ENCODE measurements around the gene SLC30A4.

Gene SLC30A4

GRCh38 chr15:45441686-45442085, 80.9 kb downstream of the SLC30A4 start:
- in situ Hi-C loops (cut with HindIII; ENCODE audit: low sequenced_read_pairs), result no loop called here
- TF ChIP-seq CTCF (IDR thresholded peaks at IDR 0.05; ENCODE audit: low read depth, low read length, missing control alignments), result no peak
- H3K4me3 ChIP-seq (ENCODE audit: low read depth, low read length), result no peak overlapping the region
- no peak for DNase-seq (ENCODE audit: low read depth)

- H3K4me3 ChIP-seq (ENCODE audit: low read depth, low read length), result no peak overlapping the region
- TF ChIP-seq CTCF (IDR thresholded peaks at IDR 0.05; ENCODE audit: low read depth, low read length, missing control alignments), result no peak
- DNase-seq (ENCODE audit: low read depth), result no peak
- in situ Hi-C loops (cut with HindIII; ENCODE audit: low sequenced_read_pairs), result no loop called here
These were observed 81.5 kb downstream of the SLC30A4 start for GRCh38 chr15:45441036-45441435.

GRCh38 chr15:45439521-45440260, 82.9 kb downstream of the SLC30A4 start:
- in situ Hi-C loops (cut with HindIII; ENCODE audit: low sequenced_read_pairs), result no loop called here
- no peak overlapping the region for H3K4me3 ChIP-seq (ENCODE audit: low read depth, low read length)
- DNase-seq (ENCODE audit: low read depth), result no peak
- TF ChIP-seq CTCF (IDR thresholded peaks at IDR 0.05; ENCODE audit: low read depth, low read length, missing control alignments), result no peak

GRCh38 chr15:45435124-45435903, 87.2 kb downstream of the SLC30A4 start:
- TF ChIP-seq CTCF (IDR thresholded peaks at IDR 0.05; ENCODE audit: low read depth, low read length, missing control alignments), result no peak
- no peak overlapping the region for H3K4me3 ChIP-seq (ENCODE audit: low read depth, low read length)
- DNase-seq (ENCODE audit: low read depth), result no peak
- in situ Hi-C loops (cut with HindIII; ENCODE audit: low sequenced_read_pairs), result no loop called here

GRCh38 chr15:45434078-45434567, 88.4 kb downstream of the SLC30A4 start:
- H3K4me3 ChIP-seq (ENCODE audit: low read depth, low read length), result no peak overlapping the region
- DNase-seq (ENCODE audit: low read depth), result no peak
- no peak for TF ChIP-seq CTCF (IDR thresholded peaks at IDR 0.05; ENCODE audit: low read depth, low read length, missing control alignments)
- in situ Hi-C loops (cut with HindIII; ENCODE audit: low sequenced_read_pairs), result no loop called here

- no peak for TF ChIP-seq CTCF (IDR thresholded peaks at IDR 0.05; ENCODE audit: low read depth, low read length, missing control alignments)
- H3K4me3 ChIP-seq (ENCODE audit: low read depth, low read length), result no peak overlapping the region
- in situ Hi-C loops (cut with HindIII; ENCODE audit: low sequenced_read_pairs), result no loop called here
- DNase-seq (ENCODE audit: low read depth), result no peak
These were observed 91.0 kb downstream of the SLC30A4 start for GRCh38 chr15:45431511-45431910.
